H1 (cell line): Measurements from ENCODE around the gene MCM5. TPM values are rescaled to one million over a fixed set of nuclear protein-coding genes. Genes with fewer than 3 reads are reported as not detected.

Experiments used
- CTCF ChIA-PET: fragments of 300-600 bp; sonication (Branson Sonifier 250); formaldehyde crosslinking; loops from one replicate; lab custom pipeline; 2021; ENCODE audit not compliant: partially characterized antibody; lab: Charles Lee
- POLR2A ChIA-PET: fragments of 300-600 bp; sonication (Branson Sonifier 250); formaldehyde crosslinking; loops from one replicate; lab custom pipeline; 2021; ENCODE audit warnings: inconsistent platforms; ENCODE audit not compliant: partially characterized antibody; lab: Charles Lee
- DNase-seq, 2 experiments: peaks; one replicate each; pipeline versions ENCODE4 v3.0.0 to v3.0.0-alpha.2; 2010 to 2022; ENCODE audit warnings: low spot score in 2 of 2, low read depth in 1 of 2, mixed read lengths in 1 of 2
- FAIRE-seq: peaks from 2 replicates; lab custom pipeline; 2011; peaks lifted over from hg19 to GRCh38; lab: Jason Lieb, UNC
- H2AFZ ChIP-seq: 2 replicates; pipeline ENCODE4 v1.8.1; 2012; ENCODE audit warnings: low read length, inconsistent platforms
- H2AK5ac ChIP-seq: 2 replicates; pipeline ENCODE4 v1.6.1; 2013; ENCODE audit warnings: low read depth, low read length
- H2BK120ac ChIP-seq: replicated peaks from 2 replicates; pipeline ENCODE3; 2013; ENCODE audit warnings: low read depth, low read length, inconsistent platforms
- H2BK12ac ChIP-seq: 2 replicates; pipeline ENCODE4 v1.6.1; 2013; ENCODE audit warnings: low read depth, low read length
- H2BK15ac ChIP-seq: 2 replicates; pipeline ENCODE4 v1.6.1; 2013; ENCODE audit warnings: low read length
- H2BK20ac ChIP-seq: 2 replicates; pipeline ENCODE4 v1.6.1; 2013; ENCODE audit warnings: low read length
- H2BK5ac ChIP-seq: 2 replicates; pipeline ENCODE4 v1.6.1; 2013; ENCODE audit warnings: low read depth, low read length
- H3K14ac ChIP-seq: 2 replicates; pipeline ENCODE4 v1.6.1; 2013; ENCODE audit warnings: inconsistent platforms; ENCODE audit not compliant: insufficient read length
- H3K18ac ChIP-seq: 2 replicates; pipeline ENCODE4 v1.6.1; 2013; ENCODE audit warnings: low read length; ENCODE audit errors: extremely low read depth
- H3K23ac ChIP-seq: 2 replicates; pipeline ENCODE4 v1.6.1; 2013; ENCODE audit warnings: inconsistent platforms; ENCODE audit not compliant: insufficient read length
- H3K23me2 ChIP-seq: 2 replicates; pipeline ENCODE4 v1.6.1; 2013; ENCODE audit warnings: low read depth, low read length
- H3K27ac ChIP-seq: 2 replicates; pipeline ENCODE4 v1.6.1; 2011; ENCODE audit warnings: low read depth, low read length, inconsistent platforms
- H3K27me3 ChIP-seq, 4 experiments: replicated peaks in 1 of 4; 1 replicate in 1 of 4; 2 replicates in 3 of 4; pipeline versions ENCODE4 v1.6.1 to v1.8.1; 2011 to 2013; ENCODE audit warnings: low read length in 3 of 4, mild to moderate bottlenecking in 3 of 4, inconsistent platforms in 2 of 4, mixed read lengths in 2 of 4, moderate library complexity in 1 of 4; ENCODE audit not compliant: control insufficient read depth in 3 of 4, insufficient read depth in 3 of 4; ENCODE audit errors: extremely low read depth in 1 of 4
- H3K36me3 ChIP-seq, 4 experiments: 2 replicates each; pipeline versions ENCODE4 v1.6.1 to v1.8.1; 2011 to 2013; ENCODE audit warnings: mild to moderate bottlenecking in 4 of 4, low read length in 3 of 4, moderate library complexity in 2 of 4, control low read depth in 1 of 4, inconsistent platforms in 1 of 4; ENCODE audit not compliant: insufficient read depth in 4 of 4, control insufficient read depth in 2 of 4
- H3K4ac ChIP-seq: replicated peaks from 2 replicates; pipeline ENCODE3; 2013; ENCODE audit warnings: low read length, low read depth, mixed read lengths, inconsistent platforms; ENCODE audit not compliant: insufficient read length
- H3K4me1 ChIP-seq, 4 experiments: replicated peaks in 1 of 4; 1 replicate in 1 of 4; 2 replicates in 3 of 4; pipeline versions ENCODE4 v1.6.1 to v1.8.1; 2011 to 2013; ENCODE audit warnings: low read length in 3 of 4, inconsistent platforms in 2 of 4, mixed read lengths in 1 of 4; ENCODE audit not compliant: insufficient read depth in 4 of 4, control insufficient read depth in 3 of 4
- H3K4me2 ChIP-seq, 2 experiments: 2 replicates each; pipeline versions ENCODE4 v1.6.1 to v1.8.1; 2011 to 2013; ENCODE audit warnings: low read depth in 2 of 2, low read length in 2 of 2, control low read depth in 1 of 2, inconsistent platforms in 1 of 2, mild to moderate bottlenecking in 1 of 2; ENCODE audit not compliant: insufficient read depth in 1 of 2
- H3K4me3 ChIP-seq, 4 experiments: fragments of 200-600, 300-600 bp in 1 of 4; sonication (generic), shearing (Covaris generic), sonication (Bioruptor Twin) in 1 of 4; 2 replicates each; pipeline versions ENCODE4 v1.5.1 to v1.8.1; 2011 to 2016; ENCODE audit warnings: low read length in 4 of 4, low read depth in 3 of 4, control low read depth in 2 of 4, inconsistent platforms in 2 of 4, mild to moderate bottlenecking in 2 of 4, mixed read lengths in 1 of 4, moderate library complexity in 1 of 4; ENCODE audit not compliant: insufficient read depth in 2 of 4; ENCODE audit errors: extremely low read depth in 1 of 4
- H3K56ac ChIP-seq: replicated peaks from 2 replicates; pipeline ENCODE3; 2013; ENCODE audit warnings: low read depth, mild to moderate bottlenecking, mixed read lengths, low read length, inconsistent platforms; ENCODE audit not compliant: insufficient read length
- H3K79me1 ChIP-seq: 2 replicates; pipeline ENCODE4 v1.6.1; 2013; ENCODE audit warnings: low read depth, low read length, control low read depth
- H3K79me2 ChIP-seq, 2 experiments: 2 replicates each; pipeline versions ENCODE4 v1.6.1 to v1.8.1; 2012 to 2013; ENCODE audit warnings: low read length in 2 of 2, mild to moderate bottlenecking in 2 of 2, inconsistent platforms in 1 of 2; ENCODE audit not compliant: insufficient read depth in 2 of 2, control insufficient read depth in 1 of 2
- H3K9ac ChIP-seq, 4 experiments: replicated peaks in 1 of 4; 1 replicate in 1 of 4; 2 replicates in 3 of 4; pipeline versions ENCODE4 v1.6.1 to v1.8.1; 2011 to 2013; ENCODE audit warnings: low read depth in 3 of 4, low read length in 3 of 4, control low read depth in 2 of 4, mild to moderate bottlenecking in 2 of 4, moderate library complexity in 2 of 4, inconsistent platforms in 1 of 4; ENCODE audit errors: extremely low read depth in 1 of 4
- H3K9me3 ChIP-seq, 2 experiments: 2 replicates each; pipeline versions ENCODE4 v1.6.1 to v1.8.1; 2012 to 2013; ENCODE audit warnings: mild to moderate bottlenecking in 2 of 2, moderate library complexity in 2 of 2, control low read depth in 1 of 2, inconsistent platforms in 1 of 2, low read depth in 1 of 2, low read length in 1 of 2, mixed read lengths in 1 of 2; ENCODE audit not compliant: insufficient read depth in 2 of 2
- H4K20me1 ChIP-seq, 2 experiments: replicated peaks in 1 of 2; 2 replicates each; pipeline versions ENCODE3 to v1.8.1; 2011 to 2013; ENCODE audit warnings: inconsistent platforms in 2 of 2, low read length in 2 of 2, mild to moderate bottlenecking in 1 of 2; ENCODE audit not compliant: insufficient read depth in 2 of 2, control insufficient read depth in 1 of 2
- H4K5ac ChIP-seq: 2 replicates; pipeline ENCODE4 v1.6.1; 2013; ENCODE audit warnings: low read length, low read depth, mixed read lengths, inconsistent platforms; ENCODE audit not compliant: insufficient read length
- H4K8ac ChIP-seq: 2 replicates; pipeline ENCODE4 v1.8.0; 2013; ENCODE audit warnings: mild to moderate bottlenecking, moderate library complexity, low read length, inconsistent platforms; ENCODE audit not compliant: insufficient read depth; ENCODE audit errors: extremely low read depth
- H4K91ac ChIP-seq: replicated peaks from 2 replicates; pipeline ENCODE3; 2013; ENCODE audit warnings: low read length, mixed read lengths, inconsistent platforms; ENCODE audit not compliant: insufficient read length
- ATF2 ChIP-seq: IDR thresholded peaks from 2 replicates; pipeline ENCODE4 v1.6.1; 2012; ENCODE audit warnings: low read length, inconsistent platforms
- BRCA1 ChIP-seq: IDR thresholded peaks from 2 replicates; pipeline ENCODE4 v1.6.1; 2012; ENCODE audit warnings: low read depth, low read length, improper control_type of control experiment
- CBX8 ChIP-seq: fragments of 300-800, 300-1000 bp; sonication (generic); IDR thresholded peaks from 2 replicates; pipeline ENCODE4 v1.7.1; 2016; ENCODE audit warnings: low read depth, low read length, borderline replicate concordance
- E2F6 ChIP-seq: IDR thresholded peaks from 2 replicates; pipeline ENCODE4 v1.6.1; 2012; ENCODE audit warnings: inconsistent platforms
- RNF2 ChIP-seq: fragments of 200-900, 300-1000 bp; sonication (generic); IDR thresholded peaks from 2 replicates; pipeline ENCODE4 v1.7.1; 2016; ENCODE audit warnings: borderline replicate concordance, low read depth, mild to moderate bottlenecking, antibody characterized with exemption, low read length; ENCODE audit not compliant: poor library complexity, severe bottlenecking; ENCODE audit errors: missing control alignments
- RXRA ChIP-seq: IDR thresholded peaks from 2 replicates; pipeline ENCODE4 v1.6.1; 2011; ENCODE audit warnings: low read depth, mild to moderate bottlenecking, low read length, moderate library complexity; ENCODE audit not compliant: insufficient read depth
- SIN3A ChIP-seq, 2 experiments: IDR thresholded peaks in 1 of 2; conservative IDR thresholded peaks in 1 of 2; 2 replicates each; pipeline ENCODE4 v1.6.1; 2011 to 2012; ENCODE audit warnings: low read length in 2 of 2, improper control_type of control experiment in 1 of 2, low read depth in 1 of 2, mild to moderate bottlenecking in 1 of 2
- SP2 ChIP-seq: IDR thresholded peaks from 2 replicates; pipeline ENCODE4 v1.6.1; 2012; ENCODE audit warnings: mild to moderate bottlenecking, low read length, inconsistent platforms
- SUZ12 ChIP-seq: fragments of 200-600 bp; sonication (generic); IDR thresholded peaks from 2 replicates; pipeline ENCODE4 v1.6.1; 2012; ENCODE audit warnings: mild to moderate bottlenecking, inconsistent platforms, low read length, moderate library complexity, mixed read lengths
- TBP ChIP-seq: IDR thresholded peaks from 2 replicates; pipeline ENCODE4 v1.6.1; 2011; ENCODE audit warnings: low read depth, low read length, improper control_type of control experiment
- YY1 ChIP-seq: IDR thresholded peaks from 2 replicates; pipeline ENCODE4 v1.6.1; 2011; ENCODE audit warnings: low read depth, mild to moderate bottlenecking, low read length
- WGBS, 2 experiments: shearing (Covaris generic) in 1 of 2; methylation state at CpG; one replicate each; pipeline versions ENCODE4 v1.1.6 to v1.1.7; 2013 to 2015; ENCODE audit warnings: low lambda C conversion rate in 2 of 2, mixed read lengths in 2 of 2, inconsistent platforms in 1 of 2, low coverage in 1 of 2, missing lambda C conversion rate in 1 of 2; ENCODE audit not compliant: insufficient replicate concordance in 2 of 2, insufficient coverage in 1 of 2, insufficient read length in 1 of 2; ENCODE audit errors: extremely low coverage in 1 of 2, missing lambda C conversion rate in 1 of 2; 5-methylcytosine and 5-hydroxymethylcytosine counted together
- polyA plus RNA-seq, 7 experiments: library from polyadenylated mRNA; depleted of rRNA in 3 of 7; stranded (reverse) in 5 of 7; unstranded in 2 of 7; fragments of >200 nt in 5 of 7; fragments of 200-250 nt in 2 of 7; gene quantifications; 1 replicate in 5 of 7; 2 replicates in 1 of 7; 4 replicates in 1 of 7; pipeline versions ENCODE4 v1.2.1 to v1.2.3, GENCODE V29; 2011 to 2013; ENCODE audit warnings: missing spikeins in 2 of 7, mixed read lengths in 2 of 7
- total RNA-seq: library from RNA; stranded (reverse); fragmentation: NEBNext Ultra II Directional; extraction: Animal tissue kit (Norgen Biotek cat#: 25700); gene quantifications from 2 replicates; pipeline ENCODE4 v1.2.1, GENCODE V29; 2021

MCM5 gene
- total and polyA plus RNA-seq, 2 of the 8 experiments (the other 6 are each of a cell fraction or from before 2014, with no cell fraction given) = 210 to 305 TPM

DNA sequence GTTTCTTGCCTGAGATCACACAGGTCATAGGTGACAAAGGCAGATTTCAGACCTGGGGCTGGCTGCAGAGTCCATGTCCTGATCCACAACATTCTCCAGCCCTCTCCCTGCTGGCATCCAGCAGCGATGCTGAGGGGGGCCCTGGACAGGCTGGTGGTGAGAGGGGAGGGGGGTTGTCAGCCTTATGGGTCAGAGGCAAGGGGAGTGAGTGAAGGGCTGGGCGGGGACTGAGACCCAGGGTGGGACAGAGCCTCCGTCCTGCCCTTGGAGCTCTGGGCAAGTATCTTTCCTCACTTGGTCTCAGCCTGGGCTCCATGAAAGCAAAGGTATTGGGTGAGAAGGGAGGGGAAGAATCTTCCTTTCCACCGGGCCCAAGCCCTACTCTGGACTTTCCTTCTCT lies 74.0 kb downstream of the MCM5 start:
- no peak overlapping the region for H3K18ac ChIP-seq
- no peak overlapping the region for H3K9ac ChIP-seq
- CTCF ChIA-PET = interaction anchor here (1.5 to 1.7 kb wide), 2 partner anchors 38 to 65 kb away, joined by 4 to 5 read pairs; no protein-coding TSS in a partner anchor
- H2AFZ ChIP-seq = no peak overlapping the region
- H3K56ac ChIP-seq = no peak overlapping the region
- H3K9me3 ChIP-seq = peaks cover 0 to 4% of the 10 kb centered on the region in 2 experiments; a peak in 3 of 4 replicates
- H3K4me1 ChIP-seq = no peaks in the 10 kb centered on the region; a peak in 3 of 7 replicates
- H3K27ac ChIP-seq = no peak overlapping the region
- H3K23ac ChIP-seq = no peak overlapping the region
- H3K14ac ChIP-seq = no peak overlapping the region
- H3K79me2 ChIP-seq = no peaks in the 10 kb centered on the region
- H2AK5ac ChIP-seq = no peak overlapping the region
- H2BK5ac ChIP-seq = no peak overlapping the region
- H4K91ac ChIP-seq = no peak overlapping the region
- no peaks in the 10 kb centered on the region; a peak in 1 of 7 replicates for H3K27me3 ChIP-seq
- DNase-seq (no peak), FAIRE-seq (no peak)
- no peak overlapping the region; the same call in 1 of the 2 replicates for H4K8ac ChIP-seq
- no peak overlapping the region for H3K4me2 ChIP-seq
- H2BK20ac ChIP-seq = no peak overlapping the region
- no peak overlapping the region for H2BK15ac ChIP-seq
- no peak overlapping the region for H2BK120ac ChIP-seq
- H2BK12ac ChIP-seq = 0 out of 2 replicates have a peak overlapping the region, but pooled peaks have one; percentile 4
- H3K36me3 ChIP-seq = no peaks in the 10 kb centered on the region
- POLR2A ChIA-PET = interaction anchor here (1.2 to 1.4 kb wide), 3 partner anchors 8 to 49 kb away, joined by 3 to 4 read pairs (median 3); no protein-coding TSS in a partner anchor
- 73% methylated on average over 3 of the region's 4 CpGs; no CpG with 5 or more reads in 1 of the 2 experiments for WGBS, 2 experiments
- H4K5ac ChIP-seq = no peak overlapping the region
- no peaks in the 10 kb centered on the region for H4K20me1 ChIP-seq
- H3K4ac ChIP-seq = no peak overlapping the region
- no peaks in the 10 kb centered on the region for H3K79me1 ChIP-seq
- no peaks in the 10 kb centered on the region for H3K23me2 ChIP-seq
- no peak overlapping the region for H3K4me3 ChIP-seq
- no peak for TF ChIP-seq BRCA1
- TF ChIP-seq SUZ12 = no peak
- no peak for TF ChIP-seq RNF2
- no peak for TF ChIP-seq CBX8
- TF ChIP-seq YY1 = no peak
- no peak for TF ChIP-seq TBP
- TF ChIP-seq E2F6 = no peak
- TF ChIP-seq SIN3A (conservative IDR thresholded peaks at IDR 0.05 in 1 of 2, IDR thresholded peaks at IDR 0.05 in 1 of 2; ENCODE audit: low read depth in 1 of 2, low read length in 2 of 2) = no peak
- TF ChIP-seq ATF2 = no peak
- TF ChIP-seq SP2 = no peak
- no peak for TF ChIP-seq RXRA
